ENCODE data around the gene MAGEB16. TPM values are rescaled to one million over a fixed set of nuclear protein-coding genes. Genes with fewer than 3 reads are reported as not detected.

MAGEB16 gene
- total RNA-seq, 2 donors from 2014 or later: not detected

DNA sequence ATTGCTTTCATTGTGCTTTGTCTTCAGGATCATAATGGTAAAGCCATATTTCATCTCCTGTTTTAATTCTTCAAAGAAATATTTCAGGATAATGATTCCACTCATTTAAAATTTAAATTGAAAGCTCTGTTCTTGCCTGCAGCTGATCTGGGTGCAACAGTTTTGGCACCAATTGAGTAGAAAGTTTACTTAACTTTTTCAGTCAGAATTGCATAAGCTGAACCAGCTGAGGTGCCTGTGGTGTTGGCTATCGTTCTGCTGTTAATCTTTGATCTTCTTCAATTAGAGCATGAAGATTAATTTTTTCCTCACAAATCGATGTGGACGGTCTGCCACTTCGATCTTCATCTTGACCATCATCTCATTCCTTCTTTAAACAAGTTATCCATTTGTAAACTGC lies 49.6 kb downstream of the MAGEB16 start:
- Mint-ChIP-seq H3K4me1 (peaks cover 12% of the 10 kb centered on the region), H3K4me3 (no peak overlapping the region), H3K27ac (no peak overlapping the region), H3K36me3 (ENCODE audit: low read depth) (no peaks in the 10 kb centered on the region), H3K27me3 (ENCODE audit: insufficient read depth) (no peaks in the 10 kb centered on the region), H3K9me3 (peaks cover 55% of the 10 kb centered on the region)
- no peak overlapping the region for H3K27ac ChIP-seq (ENCODE audit: low read depth, low read length)
- H3K4me1 ChIP-seq (ENCODE audit: control insufficient read depth, insufficient read depth, low read length): no peaks in the 10 kb centered on the region
- no peaks in the 10 kb centered on the region for H3K9me3 ChIP-seq (ENCODE audit: control insufficient read depth, low read length)
- H3K27me3 ChIP-seq (ENCODE audit: control insufficient read depth, insufficient read depth, low read length, poor library complexity, severe bottlenecking): no peaks in the 10 kb centered on the region
- H3K9ac ChIP-seq (ENCODE audit: extremely low read depth, low read length, poor library complexity, severe bottlenecking): no peak overlapping the region
- WGBS, 2 experiments (ENCODE audit: insufficient coverage in 1 of 2, insufficient read length in 1 of 2): 81% methylated on average over 4 of the region's 4 CpGs; no CpG with 5 or more reads in 1 of the 2 experiments
- no peak overlapping the region for H3K4me3 ChIP-seq (ENCODE audit: low read length)
- TF ChIP-seq, protein P1, sequence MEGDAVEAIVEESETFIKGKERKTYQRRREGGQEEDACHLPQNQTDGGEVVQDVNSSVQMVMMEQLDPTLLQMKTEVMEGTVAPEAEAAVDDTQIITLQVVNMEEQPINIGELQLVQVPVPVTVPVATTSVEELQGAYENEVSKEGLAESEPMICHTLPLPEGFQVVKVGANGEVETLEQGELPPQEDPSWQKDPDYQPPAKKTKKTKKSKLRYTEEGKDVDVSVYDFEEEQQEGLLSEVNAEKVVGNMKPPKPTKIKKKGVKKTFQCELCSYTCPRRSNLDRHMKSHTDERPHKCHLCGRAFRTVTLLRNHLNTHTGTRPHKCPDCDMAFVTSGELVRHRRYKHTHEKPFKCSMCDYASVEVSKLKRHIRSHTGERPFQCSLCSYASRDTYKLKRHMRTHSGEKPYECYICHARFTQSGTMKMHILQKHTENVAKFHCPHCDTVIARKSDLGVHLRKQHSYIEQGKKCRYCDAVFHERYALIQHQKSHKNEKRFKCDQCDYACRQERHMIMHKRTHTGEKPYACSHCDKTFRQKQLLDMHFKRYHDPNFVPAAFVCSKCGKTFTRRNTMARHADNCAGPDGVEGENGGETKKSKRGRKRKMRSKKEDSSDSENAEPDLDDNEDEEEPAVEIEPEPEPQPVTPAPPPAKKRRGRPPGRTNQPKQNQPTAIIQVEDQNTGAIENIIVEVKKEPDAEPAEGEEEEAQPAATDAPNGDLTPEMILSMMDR (conservative IDR thresholded peaks at IDR 0.05): no peak
- DNase-seq: no peak
- no peaks in the 10 kb centered on the region for H3K36me3 ChIP-seq (ENCODE audit: control insufficient read depth, insufficient read depth, low read length)

Other genes with a start within 250 kb of the MAGEB16 start
- gene CFAP47, start 121.4 kb downstream of the MAGEB16 start, total RNA-seq: under 1 TPM; 0.26 to 0.55 TPM